NCI-H2107 (cell line): ENCODE data around the gene SLC35E3.

Experiments
- DNase-seq: peaks from one replicate; lab custom pipeline; 2025; lab: John Stamatoyannopoulos, UW

Gene SLC35E3

DNA sequence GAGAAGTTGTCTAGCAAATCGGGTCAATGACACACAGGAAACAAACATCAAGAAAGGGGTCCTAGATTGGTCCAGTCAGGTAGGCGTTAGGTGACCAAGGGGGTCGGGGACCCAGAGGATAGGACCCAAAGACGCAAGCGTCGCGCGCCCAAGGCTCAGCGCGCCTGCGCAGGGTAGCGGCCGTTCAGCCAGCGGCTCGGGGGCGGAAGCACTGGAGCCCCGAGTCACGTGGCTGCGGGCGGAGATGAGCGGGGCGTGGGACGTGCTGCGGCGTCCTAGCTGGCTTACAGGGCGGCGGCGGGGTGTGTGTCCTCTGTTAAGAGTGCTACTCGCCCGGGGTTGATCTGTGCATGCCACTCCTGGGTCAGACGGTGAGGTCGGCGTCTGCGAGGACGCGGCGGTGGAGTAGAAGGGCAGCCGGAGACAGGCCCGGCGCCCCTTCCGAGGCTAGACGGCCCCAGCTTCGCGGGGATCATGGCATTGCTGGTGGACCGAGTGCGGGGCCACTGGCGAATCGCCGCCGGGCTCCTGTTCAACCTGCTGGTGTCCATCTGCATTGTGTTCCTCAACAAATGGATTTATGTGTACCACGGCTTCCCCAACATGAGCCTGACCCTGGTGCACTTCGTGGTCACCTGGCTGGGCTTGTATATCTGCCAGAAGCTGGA is at the start of gene SLC35E3:
Gene SLC35E3, plus strand, starts transcription at position 273 of the 668 bp plus-strand sequence. Its CDS starts 202 bp downstream, at position 475.
- DNase-seq: peak; percentile 94

DNA sequence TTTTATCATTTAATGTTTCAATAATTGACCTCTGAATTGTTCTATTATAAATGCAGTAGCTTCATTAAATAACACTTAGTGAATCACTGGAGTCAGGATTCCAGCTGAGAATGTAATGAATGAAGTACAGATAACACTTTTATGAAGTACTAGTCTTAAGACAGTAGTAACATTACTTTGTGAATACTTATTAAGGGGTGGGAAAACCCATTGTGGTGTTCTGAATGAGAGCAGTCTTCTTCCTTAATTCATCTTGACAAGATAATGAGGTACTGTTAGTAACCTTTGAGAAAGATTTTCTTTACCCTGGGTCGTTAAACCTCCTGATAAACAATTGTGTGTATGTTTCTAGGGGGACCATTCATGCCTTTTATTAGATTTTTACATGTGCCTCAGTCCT is 46.5 kb upstream of the SLC35E3 start:
- no peak for DNase-seq

DNA sequence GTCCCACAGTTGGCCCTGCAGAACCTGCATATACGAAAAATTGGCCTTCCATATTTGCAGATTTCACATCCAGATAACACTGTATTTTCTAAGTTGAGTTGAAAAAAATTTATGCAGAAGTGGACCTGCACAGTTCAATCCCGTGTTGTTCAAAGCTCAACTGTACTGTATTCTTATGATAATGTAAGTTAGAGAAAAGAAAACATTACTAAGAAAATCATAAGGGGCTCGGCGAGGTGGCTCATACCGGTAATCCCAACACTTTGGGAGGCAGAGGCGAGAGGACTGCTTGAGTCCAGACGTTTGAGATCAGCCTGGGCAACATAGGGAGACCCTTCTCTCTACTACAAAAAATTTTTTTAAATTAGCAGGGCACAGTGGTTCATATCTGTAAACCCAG is 18.2 kb upstream of the SLC35E3 start:
- DNase-seq: no peak

DNA sequence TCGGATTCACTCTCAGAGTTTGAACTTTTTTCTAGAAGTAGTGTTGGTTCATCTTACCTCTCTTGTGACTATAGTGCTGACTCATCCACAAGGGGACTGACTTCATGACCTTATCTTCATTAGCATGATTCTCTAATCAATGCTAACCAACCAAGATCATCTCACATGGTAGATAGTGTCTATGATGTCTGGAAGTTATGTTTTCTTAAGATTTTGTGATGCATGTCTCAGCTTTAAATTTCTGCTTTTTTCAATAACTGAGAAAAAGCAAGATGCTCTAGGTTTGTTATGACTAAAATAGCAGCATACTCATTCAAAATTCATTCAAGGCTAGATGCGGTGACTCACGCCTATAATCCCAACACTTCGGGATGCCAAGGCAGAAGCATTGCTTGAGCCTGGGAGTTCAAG is 12.3 kb upstream of the SLC35E3 start:
- DNase-seq: no peak

DNA sequence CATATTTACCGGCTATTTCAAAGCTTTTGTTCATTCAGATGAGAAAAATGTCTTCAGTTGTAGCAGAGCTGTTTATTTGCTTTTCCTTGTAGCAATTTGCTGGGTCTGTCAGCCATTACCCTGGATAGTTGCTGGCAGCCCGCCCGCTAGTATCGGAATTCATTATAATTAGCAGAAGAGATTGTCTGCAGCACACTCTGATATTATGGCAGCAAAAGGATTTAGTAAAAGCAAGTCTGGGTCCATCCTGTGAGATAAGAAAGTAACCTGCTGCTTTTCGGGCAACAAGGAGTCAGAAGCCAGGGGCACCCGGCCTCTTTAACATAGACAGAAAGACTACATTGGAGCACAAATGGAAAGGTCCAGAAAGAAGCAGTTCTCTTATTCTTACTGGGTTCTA is 6.1 kb upstream of the SLC35E3 start:
- no peak for DNase-seq

DNA sequence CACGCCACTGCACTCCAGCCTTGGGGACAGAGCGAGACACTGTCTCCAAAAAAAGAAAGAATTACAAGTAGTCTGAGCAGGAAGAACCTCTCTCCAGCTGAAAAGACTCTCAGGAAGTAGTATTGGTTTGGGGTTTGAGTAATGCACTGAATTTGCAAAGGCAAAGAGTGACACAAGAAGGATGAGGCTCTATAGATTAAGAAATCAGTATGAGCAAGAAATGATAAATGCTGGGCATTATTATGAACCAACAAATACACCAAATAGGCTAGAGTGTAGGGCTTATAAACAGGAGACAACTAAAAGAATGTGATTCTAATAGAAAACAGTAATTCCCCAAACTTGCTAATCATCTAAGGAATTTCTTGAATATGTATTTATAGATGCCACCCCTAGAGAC is 2.6 kb upstream of the SLC35E3 start:
- DNase-seq: no peak

DNA sequence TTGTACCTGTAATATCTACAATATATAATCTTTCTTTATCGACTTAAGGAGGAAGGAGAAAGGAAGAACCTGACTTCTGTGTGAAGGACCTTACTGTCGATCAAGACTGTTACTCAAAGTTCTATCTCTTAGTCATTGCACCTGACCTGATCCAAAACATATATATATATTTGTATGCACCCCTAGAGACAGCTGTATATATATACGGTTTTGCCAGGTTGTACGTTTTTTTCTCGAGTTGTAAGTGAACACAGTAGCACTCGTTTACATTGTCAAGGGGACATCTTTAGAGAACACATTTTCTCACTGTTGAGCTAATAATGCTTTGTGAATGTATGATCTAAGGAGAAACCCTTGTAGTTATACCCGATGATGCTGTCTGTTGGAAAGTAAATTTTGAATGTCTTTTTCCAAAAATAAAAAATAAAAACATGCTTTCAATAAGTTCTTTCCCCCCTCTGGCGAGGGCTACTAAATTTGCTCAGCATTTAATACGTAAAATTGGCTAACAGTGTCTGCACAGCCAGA is 536 bp upstream of the SLC35E3 start:
- no peak for DNase-seq

DNA sequence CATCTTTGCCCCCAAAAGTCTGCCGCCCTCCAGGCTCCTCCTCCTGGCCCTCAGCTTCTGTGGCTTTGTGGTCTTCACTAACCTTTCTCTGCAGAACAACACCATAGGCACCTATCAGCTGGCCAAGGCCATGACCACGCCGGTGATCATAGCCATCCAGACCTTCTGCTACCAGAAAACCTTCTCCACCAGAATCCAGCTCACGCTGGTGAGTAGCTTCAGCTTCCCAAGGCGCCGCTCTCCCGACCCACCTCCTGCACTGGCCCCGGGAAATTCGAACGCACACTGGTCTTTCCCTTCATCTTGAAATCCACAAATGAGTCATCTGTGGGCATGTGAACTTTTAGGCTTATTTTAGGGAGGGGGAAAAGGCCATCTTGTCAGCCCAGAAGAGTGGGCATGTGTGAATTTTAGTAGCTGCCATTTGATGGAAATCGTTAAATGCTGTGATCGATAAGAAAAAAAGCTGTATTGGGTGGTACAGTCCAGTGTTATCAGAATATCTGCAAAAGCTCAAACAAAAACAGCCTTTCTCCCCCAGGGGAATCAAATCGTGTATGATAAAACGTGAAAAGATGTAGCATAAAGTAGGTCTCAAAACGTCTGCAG is 700 bp downstream of the SLC35E3 start:
- no peak for DNase-seq

DNA sequence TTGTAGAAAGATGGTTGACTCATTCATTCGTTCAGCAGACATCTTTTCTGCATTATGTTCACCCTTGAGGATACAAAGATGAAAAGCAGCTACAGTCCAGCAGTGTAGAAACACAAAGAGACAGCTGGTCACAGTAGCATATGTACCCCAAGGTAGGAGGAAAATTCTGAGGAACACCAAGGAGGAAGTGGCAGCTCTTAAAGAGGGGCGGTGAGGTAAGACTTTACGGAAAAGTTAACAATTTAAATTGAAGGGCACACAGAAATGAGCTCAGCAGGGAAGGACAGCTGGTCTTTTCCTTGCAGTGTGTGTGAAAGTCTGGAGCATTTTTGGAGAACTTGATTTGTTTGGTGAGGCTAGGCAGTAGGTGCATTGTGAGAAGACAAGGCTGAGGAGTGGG is 3.5 kb downstream of the SLC35E3 start:
- DNase-seq: no peak

DNA sequence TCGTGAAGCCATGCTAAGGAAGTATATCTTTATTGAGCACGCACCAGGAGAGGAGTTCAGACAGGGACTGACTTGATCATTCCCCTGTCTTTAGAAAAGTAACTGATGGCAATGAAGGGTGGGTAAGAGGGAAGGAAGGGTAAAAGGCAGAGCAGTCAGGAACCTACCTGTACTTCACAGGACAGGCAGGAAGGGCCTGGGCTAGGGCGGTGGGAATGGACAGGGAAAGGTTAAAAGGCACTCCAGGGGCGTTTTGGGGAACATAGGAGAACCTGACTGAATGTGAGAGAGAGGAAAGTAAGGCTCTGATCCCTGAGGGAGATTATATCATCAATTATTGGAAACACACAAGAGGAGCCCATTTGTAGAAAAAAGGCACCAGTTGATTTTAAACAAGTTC is 3.9 kb downstream of the SLC35E3 start:
- DNase-seq: no peak

DNA sequence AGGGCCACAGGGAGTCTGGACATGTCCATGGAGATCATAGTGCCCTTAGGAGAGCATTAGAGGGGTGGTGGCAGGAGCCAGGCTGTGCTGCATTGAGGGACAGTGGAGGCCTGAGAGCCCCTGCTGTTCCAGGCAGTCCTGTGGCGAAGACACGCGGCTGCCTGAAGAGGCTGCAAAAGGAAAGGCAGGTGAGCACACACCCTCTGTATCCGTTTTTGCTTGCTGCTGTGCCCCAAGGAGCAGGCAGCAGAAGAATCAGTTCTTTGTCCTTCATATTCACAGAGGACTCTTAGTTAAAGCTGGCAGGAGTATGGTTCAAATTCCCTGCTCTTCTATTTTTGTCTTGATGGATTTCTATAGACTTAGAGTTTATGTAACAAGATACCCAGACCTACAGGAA is 4.5 kb downstream of the SLC35E3 start:
- no peak for DNase-seq

DNA sequence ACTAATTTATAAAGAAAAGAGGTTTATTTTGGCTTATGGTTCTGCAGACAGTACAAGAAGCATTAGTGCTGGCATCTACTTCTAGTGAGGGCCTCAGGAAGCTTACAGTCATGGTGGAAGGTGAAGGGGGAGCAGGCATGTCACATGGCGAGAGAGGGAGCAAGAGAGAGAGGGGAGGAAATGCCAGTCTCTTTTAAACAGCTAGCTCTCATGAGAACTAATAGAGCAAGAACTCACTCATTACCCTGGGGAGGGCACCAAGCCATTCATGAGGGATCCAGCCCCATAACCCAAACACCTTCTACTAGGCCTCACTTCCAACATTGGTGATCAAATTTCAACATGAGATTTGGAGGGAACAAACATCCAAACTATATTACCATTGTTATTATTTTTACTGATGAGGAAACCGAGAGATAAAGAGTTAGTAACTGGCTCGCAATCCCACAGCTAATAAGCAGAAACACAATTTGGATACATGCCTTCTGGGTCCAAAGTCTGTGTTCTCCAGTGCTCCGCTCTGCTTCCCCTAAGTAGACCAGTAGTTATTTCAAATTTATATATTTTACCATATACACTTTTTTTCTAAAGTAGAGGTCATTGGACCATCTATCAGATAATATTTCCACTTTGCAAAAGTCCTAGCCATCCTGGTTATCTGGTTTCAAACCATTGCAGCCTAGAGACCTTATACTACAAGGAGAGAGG is 9.7 kb downstream of the SLC35E3 start:
- DNase-seq: no peak

DNA sequence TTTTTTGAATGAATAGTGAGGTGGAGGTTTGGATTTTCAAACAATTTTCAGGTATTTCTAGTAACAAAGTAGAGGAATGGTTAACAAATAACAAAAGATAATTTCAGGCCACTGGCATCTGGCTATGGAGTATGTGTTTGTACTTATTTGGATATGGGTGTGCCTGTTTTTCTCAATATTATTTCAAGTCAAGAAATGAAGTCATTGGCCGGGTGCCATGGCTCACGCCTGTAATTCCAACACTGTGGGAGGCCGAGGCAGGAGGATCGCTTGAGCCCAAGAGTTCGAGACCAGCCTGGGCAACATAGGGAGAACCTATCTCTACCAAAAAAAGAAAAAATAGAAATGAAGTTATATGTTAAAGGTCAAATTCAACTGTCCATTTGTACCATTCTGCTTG is 13.9 kb downstream of the SLC35E3 start:
- no peak for DNase-seq

DNA sequence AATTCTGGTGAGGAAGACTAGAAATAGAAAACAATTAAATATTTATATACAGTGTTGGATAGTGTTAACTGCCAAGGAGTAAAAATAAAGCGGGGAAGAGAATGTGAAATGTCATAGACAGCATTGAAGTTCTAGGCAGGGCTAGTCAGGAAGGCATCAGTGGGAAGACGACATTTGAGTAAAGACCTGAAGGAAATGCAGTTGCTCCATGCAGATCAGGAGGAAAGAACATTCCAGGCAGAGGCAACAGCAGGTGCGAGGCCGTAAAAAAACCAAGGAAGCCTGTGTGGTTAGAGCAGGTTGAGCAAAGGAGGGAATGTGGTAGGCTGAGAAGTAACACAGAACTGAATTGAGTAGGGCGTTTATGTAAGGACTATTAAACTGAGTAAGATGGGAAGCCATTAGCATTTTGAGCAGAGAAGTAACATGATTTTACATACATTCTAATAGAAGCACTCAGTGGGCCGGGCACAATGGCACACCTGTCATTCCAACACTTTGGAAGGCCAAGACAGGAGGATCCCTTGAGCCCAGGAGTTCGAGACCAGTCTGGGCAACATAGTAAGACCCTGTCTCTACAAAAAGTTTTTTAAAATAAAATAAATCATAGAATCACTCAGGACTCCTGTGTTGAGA is 14.9 kb downstream of the SLC35E3 start:
- DNase-seq: no peak

DNA sequence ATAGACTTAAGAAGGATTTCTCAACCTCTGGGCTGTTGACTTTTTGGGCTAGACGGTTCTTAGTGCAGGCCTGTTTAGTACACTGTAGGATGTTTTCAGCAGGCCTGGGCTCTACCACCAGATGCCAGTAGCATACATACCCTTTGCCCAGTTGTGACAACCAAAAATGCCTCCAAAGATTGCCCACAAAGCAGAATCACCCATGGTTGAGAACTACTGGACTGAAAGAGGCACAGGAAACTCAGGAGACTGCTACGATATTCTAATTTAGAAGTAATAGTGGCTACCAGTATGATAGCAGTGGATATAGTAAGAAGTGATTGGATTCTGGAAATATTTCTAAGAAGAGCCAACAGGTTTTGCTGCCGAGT is 15.5 kb downstream of the SLC35E3 start:
- no peak for DNase-seq

DNA sequence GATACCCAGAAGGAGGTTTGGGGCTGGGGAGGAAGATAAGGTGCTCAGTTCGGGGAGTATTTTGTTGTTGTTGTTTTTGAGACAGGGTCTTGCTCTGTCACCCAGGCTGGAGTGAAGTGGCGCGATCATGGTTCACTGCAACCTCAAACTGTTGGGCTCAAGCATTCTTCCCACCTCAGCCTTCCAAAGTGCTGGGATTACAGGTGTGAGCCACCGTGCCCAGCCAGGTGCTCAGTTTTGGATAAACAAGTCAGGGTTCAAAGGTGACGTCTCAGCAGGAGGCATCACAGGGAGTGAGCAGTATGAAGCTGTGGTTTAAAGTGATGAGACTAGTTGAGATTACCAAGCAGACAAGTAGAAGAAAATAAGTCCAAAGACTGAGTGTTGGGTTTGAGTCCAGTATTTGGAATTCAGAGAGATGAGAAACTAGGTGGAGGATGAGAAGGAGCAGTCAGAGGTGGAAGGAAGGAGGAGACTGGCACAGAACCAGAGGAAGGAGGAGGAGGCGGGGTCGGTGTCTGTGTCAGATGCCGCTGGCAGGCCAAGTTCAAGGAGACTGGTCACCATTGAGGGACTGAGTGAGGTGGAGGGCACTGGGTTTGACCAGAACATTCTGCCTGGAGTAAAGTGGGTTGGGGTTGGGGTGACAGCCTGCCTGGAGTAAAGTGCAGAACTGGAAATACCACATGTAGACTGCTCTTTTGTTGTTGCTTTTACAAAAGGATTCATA is 16.1 kb downstream of the SLC35E3 start:
- DNase-seq: no peak

DNA sequence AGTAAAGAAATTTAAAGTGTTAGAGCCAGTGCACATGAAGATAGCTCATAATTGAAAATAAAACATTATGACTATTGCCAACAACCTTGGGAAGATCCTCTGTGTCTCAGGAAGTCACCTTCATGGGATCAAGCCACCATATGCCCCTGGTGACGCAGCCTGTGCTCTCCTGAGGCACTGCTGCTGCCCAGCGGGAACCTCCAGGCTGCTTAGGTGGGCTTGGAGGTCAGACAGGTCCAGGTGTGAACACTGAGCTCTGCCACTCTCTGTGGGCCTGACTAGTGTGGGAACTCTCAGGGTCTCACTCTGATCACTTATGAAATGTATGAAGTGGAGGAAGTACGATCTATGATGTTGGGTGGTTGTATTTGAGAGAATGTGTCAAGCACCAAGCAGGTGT is 16.7 kb downstream of the SLC35E3 start:
- DNase-seq: no peak

DNA sequence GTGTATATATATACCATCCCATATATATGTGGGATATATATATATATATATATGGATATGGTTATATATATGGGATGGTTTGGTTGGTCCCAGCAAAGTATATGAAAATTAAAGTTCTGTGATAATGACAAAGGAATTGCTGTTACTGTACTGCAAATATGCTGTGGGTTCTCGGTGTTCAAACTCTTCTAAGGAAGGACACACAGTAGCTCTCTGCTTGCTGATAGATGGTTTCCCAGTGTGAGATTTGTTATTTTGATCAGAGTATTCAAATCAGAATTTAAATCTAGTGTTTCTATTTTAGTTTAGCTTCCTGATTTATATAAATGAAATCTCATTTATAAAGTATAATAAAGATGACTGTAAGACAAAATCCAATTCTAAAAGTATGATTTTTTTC is 19.7 kb downstream of the SLC35E3 start:
- no peak for DNase-seq

DNA sequence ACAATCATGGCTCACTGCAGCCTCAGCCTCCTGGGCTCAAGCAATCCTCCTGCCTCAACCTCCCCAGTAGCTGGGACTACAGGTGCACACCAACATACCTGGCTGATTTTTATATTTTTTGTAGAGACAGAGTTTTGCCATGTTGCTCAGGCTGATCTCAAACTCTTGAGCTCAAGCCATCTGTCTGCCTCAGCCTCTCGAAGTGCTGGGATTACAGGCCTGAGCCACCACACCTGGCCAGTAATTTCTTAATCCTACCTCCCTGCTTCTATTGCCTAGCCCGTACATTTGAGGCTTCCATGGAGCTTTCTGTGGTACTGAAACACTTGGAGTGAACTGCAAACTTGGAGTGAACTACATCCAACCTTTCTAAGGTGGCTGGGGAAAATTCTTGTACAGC is 20.7 kb downstream of the SLC35E3 start:
- no peak for DNase-seq

DNA sequence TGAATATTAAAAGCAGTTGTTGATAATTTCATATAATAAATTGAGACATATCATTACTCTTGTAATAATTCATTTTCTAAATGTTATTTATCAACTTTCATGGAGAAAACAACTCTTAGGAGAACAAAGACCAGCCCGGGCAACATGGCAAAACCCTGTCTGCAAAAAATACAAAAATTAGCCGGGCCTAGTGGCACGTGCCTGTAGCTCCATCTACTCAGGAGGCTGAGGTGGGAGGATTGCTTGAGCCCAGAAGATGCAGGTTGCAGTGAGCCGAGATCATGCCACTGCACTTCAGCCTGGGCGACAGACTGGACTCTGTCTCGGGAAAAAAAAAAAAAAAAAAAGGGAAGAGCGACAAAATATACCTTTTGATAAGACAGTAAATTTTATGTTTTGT is 21.2 kb downstream of the SLC35E3 start:
- DNase-seq: no peak

DNA sequence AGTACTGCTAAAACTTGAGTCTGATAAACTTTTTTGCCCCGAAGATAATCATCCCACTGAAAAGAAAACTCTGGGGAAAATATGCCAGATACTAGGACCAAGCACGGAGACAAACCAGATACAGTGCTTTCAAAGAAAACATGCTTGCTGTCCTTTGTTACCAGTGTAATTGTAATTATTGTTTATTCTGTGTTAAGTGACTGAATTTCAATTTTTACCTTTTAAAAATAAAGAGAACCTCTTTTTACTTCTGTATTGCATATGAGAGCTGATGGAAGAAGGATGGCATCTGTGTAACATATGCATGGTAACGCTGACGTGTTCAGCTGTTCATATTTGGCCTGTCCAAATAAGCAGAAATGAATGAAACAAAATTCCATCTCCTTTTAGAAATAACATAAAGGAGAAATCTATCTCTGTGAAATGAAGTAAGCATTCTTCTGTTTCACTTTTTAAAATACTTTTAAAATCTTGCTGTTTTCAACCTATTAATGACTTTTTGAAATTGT is 22.5 kb downstream of the SLC35E3 start:
- no peak for DNase-seq

DNA sequence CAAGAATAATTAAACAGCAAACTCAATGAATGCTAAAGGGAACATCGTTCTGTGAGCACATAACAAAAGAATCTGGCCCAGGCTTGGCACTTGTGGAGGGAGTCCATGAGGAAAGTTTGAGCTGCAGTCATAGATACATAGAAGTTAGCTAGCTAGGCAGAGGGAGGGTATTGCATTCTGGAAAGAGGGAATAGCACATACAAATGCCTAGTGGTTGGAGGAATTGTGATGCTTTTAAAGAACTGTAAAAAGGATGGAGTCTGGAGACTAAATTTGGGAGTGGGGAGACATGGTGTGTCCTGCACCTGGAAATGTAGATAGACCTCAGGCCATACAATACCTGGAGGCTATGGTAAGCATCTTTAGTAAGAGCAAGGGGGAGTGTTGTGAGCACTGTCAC is 24.0 kb downstream of the SLC35E3 start:
- DNase-seq: no peak
